HepG2 (cell line): ENCODE data around the gene CDK5RAP1. TPM values are rescaled to one million over a fixed set of nuclear protein-coding genes. Genes with fewer than 3 reads are reported as not detected.

ENCODE experiments used
- ADNP ChIP-seq: sonication (generic); formaldehyde crosslinking; IDR thresholded peaks from 2 replicates; pipeline ENCODE4 v1.4.0; 2020; ENCODE audit warnings: missing genetic modification reagents
- CBX2 ChIP-seq, 2 experiments: fragments of 200-600 bp in 1 of 2; sonication (generic); formaldehyde crosslinking in 1 of 2; IDR thresholded peaks; 2 replicates each; pipeline versions ENCODE4 v1.7.0 to v1.8.1; 2018 to 2022; ENCODE audit warnings: low read depth in 2 of 2, low read length in 1 of 2, mild to moderate bottlenecking in 1 of 2, missing genetic modification reagents in 1 of 2
- EHMT2 ChIP-seq: fragments of 200-600 bp; sonication (generic); IDR thresholded peaks from 2 replicates; pipeline ENCODE4 v1.7.0; 2017; ENCODE audit warnings: antibody characterized with exemption, low read depth, low read length, borderline replicate concordance
- FOXM1 ChIP-seq: sonication (generic); formaldehyde crosslinking; IDR thresholded peaks from 2 replicates; pipeline ENCODE4 v1.5.0; 2020; ENCODE audit warnings: missing genetic modification reagents
- HHEX ChIP-seq: IDR thresholded peaks from 2 replicates; pipeline ENCODE4 v1.6.1; 2016; ENCODE audit warnings: control low read depth
- MEIS2 ChIP-seq: sonication (generic); formaldehyde crosslinking; IDR thresholded peaks from 2 replicates; pipeline ENCODE4 v1.9.0; 2021; ENCODE audit warnings: mild to moderate bottlenecking, missing genetic modification reagents
- MIER2 ChIP-seq: IDR thresholded peaks from 2 replicates; pipeline ENCODE4 v1.6.1; 2016; ENCODE audit warnings: missing biosample characterization, missing genetic modification reagents
- NCOA2 ChIP-seq: sonication (generic); formaldehyde crosslinking; IDR thresholded peaks from 2 replicates; pipeline ENCODE4 v1.8.0; 2022; ENCODE audit warnings: inconsistent platforms
- RCOR2 ChIP-seq: IDR thresholded peaks from 2 replicates; pipeline ENCODE4 v1.6.1; 2016; ENCODE audit warnings: missing biosample characterization, missing genetic modification reagents
- SRSF9 ChIP-seq: fragments of 200-400 bp; formaldehyde crosslinking; IDR thresholded peaks from 2 replicates; pipeline ENCODE4 v1.6.1; 2018; ENCODE audit warnings: borderline replicate concordance, mild to moderate bottlenecking, low read depth, low read length; ENCODE audit not compliant: insufficient read depth, poor library complexity, severe bottlenecking
- THYN1 ChIP-seq: sonication (generic); formaldehyde crosslinking; IDR thresholded peaks from 2 replicates; pipeline ENCODE4 v1.8.1; 2023; ENCODE audit warnings: low read depth, mild to moderate bottlenecking, moderate library complexity, missing genetic modification reagents, borderline replicate concordance
- ZFP1 ChIP-seq: IDR thresholded peaks from 2 replicates; pipeline ENCODE4 v1.6.1; 2016
- ZNF274 ChIP-seq: sonication (generic); formaldehyde crosslinking; IDR thresholded peaks from 2 replicates; pipeline ENCODE4 v1.5.1; 2020; ENCODE audit warnings: mild to moderate bottlenecking, missing genetic modification reagents
- ZNF280D ChIP-seq: sonication (generic); formaldehyde crosslinking; IDR thresholded peaks from 2 replicates; pipeline ENCODE4 v1.5.1; 2020; ENCODE audit warnings: mild to moderate bottlenecking, missing genetic modification reagents
- ZNF329 ChIP-seq: sonication (generic); formaldehyde crosslinking; IDR thresholded peaks from 2 replicates; pipeline ENCODE4 v1.9.0; 2021; ENCODE audit warnings: low read depth, mild to moderate bottlenecking, missing genetic modification reagents
- ZNF644 ChIP-seq: IDR thresholded peaks from 2 replicates; pipeline ENCODE4 v1.6.1; 2016; ENCODE audit warnings: low read depth
- ZNF672 ChIP-seq: sonication (generic); formaldehyde crosslinking; IDR thresholded peaks from 2 replicates; pipeline ENCODE4 v1.8.1; 2022; ENCODE audit warnings: missing genetic modification reagents
- ZNF7 ChIP-seq: IDR thresholded peaks from 2 replicates; pipeline ENCODE4 v1.6.1; 2016; ENCODE audit warnings: missing biosample characterization, missing genetic modification reagents
- polyA plus RNA-seq, 8 experiments: library from polyadenylated mRNA; depleted of rRNA in 3 of 8; stranded (reverse) in 7 of 8; unstranded in 1 of 8; fragments of >200 nt; fragmentation: Illumina TruSeq in 4 of 8; extraction: Trizol in 4 of 8; gene quantifications; 2 replicates each; pipeline versions ENCODE4 v1.2.1 to v1.2.3, GENCODE V29; 2011 to 2016; ENCODE audit warnings: low read depth in 4 of 8, missing spikeins in 1 of 8, mixed read lengths in 1 of 8; ENCODE audit not compliant: insufficient read depth in 1 of 8
- total RNA-seq, 5 experiments: library from RNA; depleted of rRNA; stranded (reverse); fragments of >200 nt; fragmentation: Illumina TruSeq; extraction: Trizol; gene quantifications; 2 replicates each; pipeline ENCODE4 v1.2.3, GENCODE V29; 2016; ENCODE audit warnings: low read depth in 1 of 5
- TF ChIP-seq, protein P1 (sequence below): sonication (generic); formaldehyde crosslinking; IDR thresholded peaks from 2 replicates; pipeline ENCODE4 v1.4.0; 2020; ENCODE audit warnings: missing genetic modification reagents, borderline replicate concordance
- TF ChIP-seq, protein P2 (sequence below): sonication (generic); formaldehyde crosslinking; IDR thresholded peaks from 2 replicates; pipeline ENCODE4 v1.4.0; 2020; ENCODE audit warnings: missing genetic modification reagents
- TF ChIP-seq, protein P3 (sequence below): sonication (generic); IDR thresholded peaks from 2 replicates; pipeline ENCODE4 v1.6.1; 2016; ENCODE audit warnings: low read depth, borderline replicate concordance

CDK5RAP1 gene
- total and polyA plus RNA-seq, 2 of the 13 experiments (the other 11 are each of a cell fraction or from before 2014, with no cell fraction given): 53.6 to 98.2 TPM

DNA sequence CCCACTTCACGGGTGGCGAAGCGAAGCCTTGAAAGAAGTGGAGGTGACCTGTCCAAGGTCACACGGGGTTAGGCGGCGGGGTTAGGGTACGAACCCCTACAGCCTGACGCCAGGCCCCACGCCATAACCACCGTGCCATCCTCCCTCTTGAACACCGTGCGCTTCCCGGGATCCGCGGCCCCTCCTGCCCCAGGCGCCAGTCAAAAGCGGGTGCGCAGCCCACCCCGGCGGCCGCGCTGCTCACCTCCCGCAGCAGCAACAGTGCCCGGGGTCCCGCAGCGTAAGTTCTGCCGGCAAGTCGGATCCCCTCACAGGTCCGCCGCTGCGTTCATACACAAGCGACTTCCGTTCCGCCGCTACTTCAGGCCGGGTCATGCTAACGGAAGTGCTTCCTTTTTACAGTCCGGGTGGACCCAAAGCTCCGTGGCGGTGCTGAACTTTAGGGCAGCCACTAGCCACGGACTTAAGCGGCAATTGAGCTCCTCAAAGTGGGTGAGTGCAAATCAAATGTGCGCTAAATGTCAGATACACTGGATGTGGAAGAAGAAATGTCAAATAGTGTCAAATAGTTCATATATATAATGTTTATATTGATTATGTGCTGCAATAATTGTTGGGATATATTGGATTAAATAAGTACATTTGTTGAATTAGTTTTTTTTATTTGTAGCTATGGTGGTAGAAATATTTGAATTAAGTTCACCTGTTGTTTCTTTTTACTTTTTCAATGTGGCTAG lies at the start of gene CDK5RAP1 (continued):
- TF ChIP-seq ZNF274 (CRISPR knock-in tag) (peak; percentile 87; the same call in 1 of the 2 replicates), EHMT2 (peak; percentile 73; the same call in 1 of the 2 replicates), HHEX (CRISPR knock-in tag) (peak; percentile 76), THYN1 (CRISPR knock-in tag) (peak; percentile 97), ZNF7 (CRISPR knock-in tag) (peak; percentile 73), MIER2 (CRISPR knock-in tag) (peak; percentile 92), ADNP (CRISPR knock-in tag) (peak; percentile 82), SRSF9 (no peak), ZNF644 (CRISPR knock-in tag) (peak; percentile 79; the same call in 1 of the 2 replicates), ZFP1 (CRISPR knock-in tag) (peak; percentile 98), ZNF280D (CRISPR knock-in tag) (peak; percentile 98), ZNF672 (CRISPR knock-in tag) (peak; percentile 88; the same call in 1 of the 2 replicates), RCOR2 (CRISPR knock-in tag) (peak; percentile 83), FOXM1 (CRISPR knock-in tag) (0 out of 2 replicates have a peak, but pooled peaks have one; percentile 71), MEIS2 (peak; percentile 94; the same call in 1 of the 2 replicates), ZNF329 (CRISPR knock-in tag) (peak; percentile 91), NCOA2 (CRISPR knock-in tag) (peak; percentile 84), CBX2 (IDR thresholded peaks at IDR 0.05; ENCODE audit: low read depth, low read length) (peak; percentile 52; the same call in 1 of the 2 replicates), CBX2 (CRISPR knock-in tag; IDR thresholded peaks at IDR 0.05; ENCODE audit: low read depth) (peak; percentile 92; the same call in 1 of the 2 replicates)
- TF ChIP-seq, protein P1, sequence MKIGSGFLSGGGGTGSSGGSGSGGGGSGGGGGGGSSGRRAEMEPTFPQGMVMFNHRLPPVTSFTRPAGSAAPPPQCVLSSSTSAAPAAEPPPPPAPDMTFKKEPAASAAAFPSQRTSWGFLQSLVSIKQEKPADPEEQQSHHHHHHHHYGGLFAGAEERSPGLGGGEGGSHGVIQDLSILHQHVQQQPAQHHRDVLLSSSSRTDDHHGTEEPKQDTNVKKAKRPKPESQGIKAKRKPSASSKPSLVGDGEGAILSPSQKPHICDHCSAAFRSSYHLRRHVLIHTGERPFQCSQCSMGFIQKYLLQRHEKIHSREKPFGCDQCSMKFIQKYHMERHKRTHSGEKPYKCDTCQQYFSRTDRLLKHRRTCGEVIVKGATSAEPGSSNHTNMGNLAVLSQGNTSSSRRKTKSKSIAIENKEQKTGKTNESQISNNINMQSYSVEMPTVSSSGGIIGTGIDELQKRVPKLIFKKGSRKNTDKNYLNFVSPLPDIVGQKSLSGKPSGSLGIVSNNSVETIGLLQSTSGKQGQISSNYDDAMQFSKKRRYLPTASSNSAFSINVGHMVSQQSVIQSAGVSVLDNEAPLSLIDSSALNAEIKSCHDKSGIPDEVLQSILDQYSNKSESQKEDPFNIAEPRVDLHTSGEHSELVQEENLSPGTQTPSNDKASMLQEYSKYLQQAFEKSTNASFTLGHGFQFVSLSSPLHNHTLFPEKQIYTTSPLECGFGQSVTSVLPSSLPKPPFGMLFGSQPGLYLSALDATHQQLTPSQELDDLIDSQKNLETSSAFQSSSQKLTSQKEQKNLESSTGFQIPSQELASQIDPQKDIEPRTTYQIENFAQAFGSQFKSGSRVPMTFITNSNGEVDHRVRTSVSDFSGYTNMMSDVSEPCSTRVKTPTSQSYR (CRISPR knock-in tag): peak; percentile 87
- TF ChIP-seq, protein P2, sequence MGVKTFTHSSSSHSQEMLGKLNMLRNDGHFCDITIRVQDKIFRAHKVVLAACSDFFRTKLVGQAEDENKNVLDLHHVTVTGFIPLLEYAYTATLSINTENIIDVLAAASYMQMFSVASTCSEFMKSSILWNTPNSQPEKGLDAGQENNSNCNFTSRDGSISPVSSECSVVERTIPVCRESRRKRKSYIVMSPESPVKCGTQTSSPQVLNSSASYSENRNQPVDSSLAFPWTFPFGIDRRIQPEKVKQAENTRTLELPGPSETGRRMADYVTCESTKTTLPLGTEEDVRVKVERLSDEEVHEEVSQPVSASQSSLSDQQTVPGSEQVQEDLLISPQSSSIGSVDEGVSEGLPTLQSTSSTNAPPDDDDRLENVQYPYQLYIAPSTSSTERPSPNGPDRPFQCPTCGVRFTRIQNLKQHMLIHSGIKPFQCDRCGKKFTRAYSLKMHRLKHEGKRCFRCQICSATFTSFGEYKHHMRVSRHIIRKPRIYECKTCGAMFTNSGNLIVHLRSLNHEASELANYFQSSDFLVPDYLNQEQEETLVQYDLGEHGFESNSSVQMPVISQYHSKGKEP (CRISPR knock-in tag): peak; percentile 91; the same call in 1 of the 2 replicates
- TF ChIP-seq, protein P3, sequence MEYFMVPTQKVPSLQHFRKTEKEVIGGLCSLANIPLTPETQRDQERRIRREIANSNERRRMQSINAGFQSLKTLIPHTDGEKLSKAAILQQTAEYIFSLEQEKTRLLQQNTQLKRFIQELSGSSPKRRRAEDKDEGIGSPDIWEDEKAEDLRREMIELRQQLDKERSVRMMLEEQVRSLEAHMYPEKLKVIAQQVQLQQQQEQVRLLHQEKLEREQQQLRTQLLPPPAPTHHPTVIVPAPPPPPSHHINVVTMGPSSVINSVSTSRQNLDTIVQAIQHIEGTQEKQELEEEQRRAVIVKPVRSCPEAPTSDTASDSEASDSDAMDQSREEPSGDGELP: peak; percentile 73; the same call in 1 of the 2 replicates
